ENCODE data around the gene EVPL.

Gene EVPL

GRCh38 chr17:75959051-75959838, 67.9 kb downstream of the EVPL start:
- no peak for DNase-seq

Data from NCI-H748 treated with DMSO at 0.1 percent for 48 hours (cell line).